Measurements from ENCODE around the gene DCAF15. TPM values are rescaled to one million over a fixed set of nuclear protein-coding genes. Genes with fewer than 3 reads are reported as not detected.

DCAF15 gene
- total and polyA plus RNA-seq, 4 donors = 8.8 to 41.4 (median 23.5) TPM

GRCh38 chr19:13986348-13986904, 34.1 kb downstream of the DCAF15 start:
- peak; percentile 75 for ATAC-seq (ENCODE audit: low FRiP score)
- Histone ChIP-seq H3K4me1 (ENCODE audit: control insufficient read depth in 1 of 2, insufficient read depth in 2 of 2, low read length in 2 of 2) (no peaks in the 10 kb centered on the region), H3K27ac (ENCODE audit: low read depth in 1 of 2, low read length in 2 of 2) (no peak overlapping the region), H3K4me3 (ENCODE audit: low read length in 2 of 2) (no peak overlapping the region), H3K27me3 (ENCODE audit: control insufficient read depth in 1 of 2, insufficient read depth in 2 of 2, low read length in 1 of 2) (no peaks in the 10 kb centered on the region), H3K9me3 (ENCODE audit: control insufficient read depth, low read length) (no peaks in the 10 kb centered on the region), H3K36me3 (ENCODE audit: control insufficient read depth in 1 of 2, insufficient read depth in 2 of 2, low read length in 1 of 2) (peaks cover 0 to 3% of the 10 kb centered on the region in 2 donors)
- 50 to 52% methylated on average over 18 to 19 of the region's 19 CpGs for WGBS, 2 donors
- DNase-seq = peak; percentile 95 to 96
- intact Hi-C loops (cut with DNase I) = no loop called here

GRCh38 chr19:13987101-13987890, 35.0 kb downstream of the DCAF15 start:
- DNase-seq (peak; percentile 73 to 81), ATAC-seq (ENCODE audit: low FRiP score) (peak; percentile 29)
- Histone ChIP-seq H3K9me3 (ENCODE audit: control insufficient read depth, low read length) (no peaks in the 10 kb centered on the region), H3K27me3 (ENCODE audit: control insufficient read depth in 1 of 2, insufficient read depth in 2 of 2, low read length in 1 of 2) (no peaks in the 10 kb centered on the region), H3K4me1 (ENCODE audit: control insufficient read depth in 1 of 2, insufficient read depth in 2 of 2, low read length in 2 of 2) (no peaks in the 10 kb centered on the region), H3K4me3 (ENCODE audit: low read length in 2 of 2) (no peak overlapping the region), H3K36me3 (ENCODE audit: control insufficient read depth in 1 of 2, insufficient read depth in 2 of 2, low read length in 1 of 2) (peaks cover 0 to 3% of the 10 kb centered on the region in 2 donors), H3K27ac (ENCODE audit: low read depth in 1 of 2, low read length in 2 of 2) (no peak overlapping the region)
- 53 to 56% methylated on average over 17 of the region's 17 CpGs for WGBS, 2 donors
- intact Hi-C loops (cut with DNase I) = no loop called here

- H3K9me3 ChIP-seq (ENCODE audit: control insufficient read depth, low read length) = no peaks in the 10 kb centered on the region
- H3K27me3 ChIP-seq (ENCODE audit: control insufficient read depth in 1 of 2, insufficient read depth in 2 of 2, low read length in 1 of 2) = no peaks in the 10 kb centered on the region
- H3K36me3 ChIP-seq (ENCODE audit: control insufficient read depth in 1 of 2, insufficient read depth in 2 of 2, low read length in 1 of 2) = no peaks in the 10 kb centered on the region
- no peak overlapping the region for H3K27ac ChIP-seq (ENCODE audit: low read depth in 1 of 2, low read length in 2 of 2)
- H3K4me1 ChIP-seq (ENCODE audit: control insufficient read depth in 1 of 2, insufficient read depth in 2 of 2, low read length in 2 of 2) = no peaks in the 10 kb centered on the region
- no peak for DNase-seq
- intact Hi-C loops (cut with DNase I) = no loop called here
- ATAC-seq (ENCODE audit: low FRiP score) = no peak
- 85 to 89% methylated on average over 7 of the region's 7 CpGs for WGBS, 2 donors
- H3K4me3 ChIP-seq (ENCODE audit: low read length in 2 of 2) = no peak overlapping the region
These were observed 37.2 kb downstream of the DCAF15 start for GRCh38 chr19:13989487-13989886.

- Histone ChIP-seq H3K9me3 (ENCODE audit: control insufficient read depth, low read length) (no peaks in the 10 kb centered on the region), H3K27ac (ENCODE audit: low read depth in 1 of 2, low read length in 2 of 2) (no peak overlapping the region), H3K36me3 (ENCODE audit: control insufficient read depth in 1 of 2, insufficient read depth in 2 of 2, low read length in 1 of 2) (no peaks in the 10 kb centered on the region), H3K4me1 (ENCODE audit: control insufficient read depth in 1 of 2, insufficient read depth in 2 of 2, low read length in 2 of 2) (no peaks in the 10 kb centered on the region), H3K27me3 (ENCODE audit: control insufficient read depth in 1 of 2, insufficient read depth in 2 of 2, low read length in 1 of 2) (no peaks in the 10 kb centered on the region), H3K4me3 (ENCODE audit: low read length in 2 of 2) (no peak overlapping the region)
- DNase-seq = no peak
- intact Hi-C loops (cut with DNase I) = no loop called here
- WGBS, 2 donors = 87 to 93% methylated on average over 8 of the region's 8 CpGs
- ATAC-seq (ENCODE audit: low FRiP score) = no peak
These were observed 37.8 kb downstream of the DCAF15 start for GRCh38 chr19:13990085-13990484.

GRCh38 chr19:13992025-13992424, 39.7 kb downstream of the DCAF15 start:
- Histone ChIP-seq H3K4me1 (ENCODE audit: control insufficient read depth in 1 of 2, insufficient read depth in 2 of 2, low read length in 2 of 2) (no peaks in the 10 kb centered on the region), H3K4me3 (ENCODE audit: low read length in 2 of 2) (no peak overlapping the region), H3K9me3 (ENCODE audit: control insufficient read depth, low read length) (no peaks in the 10 kb centered on the region), H3K27me3 (ENCODE audit: control insufficient read depth in 1 of 2, insufficient read depth in 2 of 2, low read length in 1 of 2) (no peaks in the 10 kb centered on the region), H3K27ac (ENCODE audit: low read depth in 1 of 2, low read length in 2 of 2) (no peak overlapping the region), H3K36me3 (ENCODE audit: control insufficient read depth in 1 of 2, insufficient read depth in 2 of 2, low read length in 1 of 2) (no peaks in the 10 kb centered on the region)
- DNase-seq (no peak), ATAC-seq (ENCODE audit: low FRiP score) (no peak)
- WGBS, 2 donors = 93 to 97% methylated on average over 7 of the region's 7 CpGs
- intact Hi-C loops (cut with DNase I) = no loop called here

- no peak overlapping the region for H3K4me3 ChIP-seq (ENCODE audit: low read length in 2 of 2)
- no peaks in the 10 kb centered on the region for H3K36me3 ChIP-seq (ENCODE audit: control insufficient read depth in 1 of 2, insufficient read depth in 2 of 2, low read length in 1 of 2)
- ATAC-seq (ENCODE audit: low FRiP score) (no peak), DNase-seq (no peak)
- H3K4me1 ChIP-seq (ENCODE audit: control insufficient read depth in 1 of 2, insufficient read depth in 2 of 2, low read length in 2 of 2) = no peaks in the 10 kb centered on the region
- no peaks in the 10 kb centered on the region for H3K9me3 ChIP-seq (ENCODE audit: control insufficient read depth, low read length)
- H3K27ac ChIP-seq (ENCODE audit: low read depth in 1 of 2, low read length in 2 of 2) = no peak overlapping the region
- no peaks in the 10 kb centered on the region for H3K27me3 ChIP-seq (ENCODE audit: control insufficient read depth in 1 of 2, insufficient read depth in 2 of 2, low read length in 1 of 2)
- WGBS, 2 donors = 85 to 88% methylated on average over 19 to 22 of the region's 22 CpGs
- intact Hi-C loops (cut with DNase I) = no loop called here
These were observed 41.4 kb downstream of the DCAF15 start for GRCh38 chr19:13993590-13994300.

GRCh38 chr19:13995017-13995728, 42.9 kb downstream of the DCAF15 start:
- Histone ChIP-seq H3K27ac (ENCODE audit: low read depth in 1 of 2, low read length in 2 of 2) (no peak overlapping the region), H3K27me3 (ENCODE audit: control insufficient read depth in 1 of 2, insufficient read depth in 2 of 2, low read length in 1 of 2) (no peaks in the 10 kb centered on the region), H3K4me1 (ENCODE audit: control insufficient read depth in 1 of 2, insufficient read depth in 2 of 2, low read length in 2 of 2) (no peaks in the 10 kb centered on the region), H3K36me3 (ENCODE audit: control insufficient read depth in 1 of 2, insufficient read depth in 2 of 2, low read length in 1 of 2) (no peaks in the 10 kb centered on the region), H3K9me3 (ENCODE audit: control insufficient read depth, low read length) (no peaks in the 10 kb centered on the region), H3K4me3 (ENCODE audit: low read length in 2 of 2) (no peak overlapping the region)
- intact Hi-C loops (cut with DNase I) = no loop called here
- ATAC-seq (ENCODE audit: low FRiP score) = peak; percentile 58
- peak in 1 of 2 donors; percentile 70 for DNase-seq
- WGBS, 2 donors = 51 to 55% methylated on average over 13 of the region's 13 CpGs

GRCh38 chr19:13995878-13996765, 43.8 kb downstream of the DCAF15 start:
- no peaks in the 10 kb centered on the region for H3K36me3 ChIP-seq (ENCODE audit: control insufficient read depth in 1 of 2, insufficient read depth in 2 of 2, low read length in 1 of 2)
- intact Hi-C loops (cut with DNase I) = no loop called here
- ATAC-seq (ENCODE audit: low FRiP score) (no peak), DNase-seq (peak; percentile 33 to 71)
- WGBS, 2 donors = 89 to 91% methylated on average over 14 of the region's 14 CpGs
- H3K27ac ChIP-seq (ENCODE audit: low read depth in 1 of 2, low read length in 2 of 2) = no peak overlapping the region
- H3K9me3 ChIP-seq (ENCODE audit: control insufficient read depth, low read length) = no peaks in the 10 kb centered on the region
- no peak overlapping the region for H3K4me3 ChIP-seq (ENCODE audit: low read length in 2 of 2)
- no peaks in the 10 kb centered on the region for H3K4me1 ChIP-seq (ENCODE audit: control insufficient read depth in 1 of 2, insufficient read depth in 2 of 2, low read length in 2 of 2)
- H3K27me3 ChIP-seq (ENCODE audit: control insufficient read depth in 1 of 2, insufficient read depth in 2 of 2, low read length in 1 of 2) = no peaks in the 10 kb centered on the region

Measured in aorta (tissue), 5 donors.